Fibroblast of lung (primary cell): ENCODE measurements around the gene MAGI2. TPM values are rescaled to one million over a fixed set of nuclear protein-coding genes. Genes with fewer than 3 reads are reported as not detected.

Experiments used
- DNase-seq, 2 donors: peaks; one replicate each; pipeline versions ENCODE4 v3.0.0 to v3.0.0-alpha.2; 2010; ENCODE audit warnings: low read depth in 2 of 2
- H2AFZ ChIP-seq: 2 replicates; pipeline ENCODE4 v1.5.1; 2012; ENCODE audit warnings: low read length, control low read depth, inconsistent platforms
- H3K27ac ChIP-seq: 2 replicates; pipeline ENCODE4 v1.5.1; 2011; ENCODE audit warnings: low read length, control low read depth; ENCODE audit not compliant: insufficient read depth
- H3K27me3 ChIP-seq: 2 replicates; pipeline ENCODE4 v1.5.1; 2011; ENCODE audit warnings: mild to moderate bottlenecking, low read length; ENCODE audit not compliant: control insufficient read depth, insufficient read depth
- H3K36me3 ChIP-seq: 2 replicates; pipeline ENCODE4 v1.5.1; 2011; ENCODE audit warnings: low read length; ENCODE audit not compliant: control insufficient read depth, insufficient read depth
- H3K4me1 ChIP-seq: 2 replicates; pipeline ENCODE4 v1.5.1; 2011; ENCODE audit warnings: low read length; ENCODE audit not compliant: control insufficient read depth, insufficient read depth; ENCODE audit errors: extremely low read depth
- H3K4me2 ChIP-seq: 2 replicates; pipeline ENCODE4 v1.5.1; 2011; ENCODE audit warnings: low read length, control low read depth; ENCODE audit not compliant: insufficient read depth; ENCODE audit errors: extremely low read depth
- H3K4me3 ChIP-seq, 4 experiments: fragments of 200-600 bp in 1 of 4; sonication (generic) in 1 of 4; replicated peaks in 1 of 4; 2 replicates each; pipeline ENCODE4 v1.5.1; 2011 to 2016; ENCODE audit warnings: low read length in 4 of 4, low read depth in 3 of 4, mild to moderate bottlenecking in 3 of 4, control low read depth in 2 of 4, inconsistent platforms in 1 of 4, mixed read lengths in 1 of 4; ENCODE audit not compliant: insufficient read depth in 1 of 4; ENCODE audit errors: control extremely low read depth in 1 of 4
- H3K79me2 ChIP-seq: 2 replicates; pipeline ENCODE4 v1.5.1; 2012; ENCODE audit warnings: mild to moderate bottlenecking, low read length, inconsistent platforms; ENCODE audit not compliant: control insufficient read depth, insufficient read depth
- H3K9ac ChIP-seq: 2 replicates; pipeline ENCODE4 v1.5.1; 2011; ENCODE audit warnings: mild to moderate bottlenecking, low read length, control low read depth; ENCODE audit not compliant: insufficient read depth
- H3K9me3 ChIP-seq: 2 replicates; pipeline ENCODE4 v1.5.1; 2012; ENCODE audit warnings: low read depth, low read length; ENCODE audit not compliant: control insufficient read depth, insufficient read depth
- H4K20me1 ChIP-seq: 2 replicates; pipeline ENCODE4 v1.5.1; 2011; ENCODE audit warnings: low read length; ENCODE audit not compliant: control insufficient read depth, insufficient read depth; ENCODE audit errors: extremely low read depth
- CTCF ChIP-seq, 2 donors: IDR thresholded peaks in 1 of 2; conservative IDR thresholded peaks in 1 of 2; 1 replicate in 1 of 2; 2 replicates in 1 of 2; pipeline ENCODE4 v1.5.1; 2011 to 2012; ENCODE audit warnings: low read length in 2 of 2, control low read depth in 1 of 2, inconsistent platforms in 1 of 2, low read depth in 1 of 2, mild to moderate bottlenecking in 1 of 2
- EZH2 ChIP-seq: IDR thresholded peaks from 2 replicates; pipeline ENCODE4 v1.5.1; 2012; ENCODE audit warnings: low read length, control low read depth, mild to moderate bottlenecking; ENCODE audit errors: missing control alignments
- polyA plus RNA-seq, 2 donors: library from polyadenylated mRNA; depleted of rRNA in 1 of 2; stranded (reverse) in 1 of 2; unstranded in 1 of 2; fragments of >200 nt; gene quantifications; 2 replicates each; pipeline ENCODE4 v1.2.1, GENCODE V29; 2011 to 2012; ENCODE audit warnings: missing spikeins in 1 of 2
- total RNA-seq: library from RNA; depleted of rRNA; stranded (reverse); fragments of >200 nt; gene quantifications from 2 replicates; pipeline ENCODE4 v1.2.1, GENCODE V29; 2014

The MAGI2 gene
- total and polyA plus RNA-seq, 2 donors (not counting 1 experiment from before 2014, with no cell fraction given), result 1.8 to 17.0 TPM

- no peak for TF ChIP-seq CTCF (conservative IDR thresholded peaks at IDR 0.05 in 1 of 2, IDR thresholded peaks at IDR 0.05 in 1 of 2; ENCODE audit: low read depth in 1 of 2, low read length in 2 of 2)
- TF ChIP-seq EZH2, result no peak
- H3K4me2 ChIP-seq, result no peak overlapping the region
- no peaks in the 10 kb centered on the region for H3K79me2 ChIP-seq
- no peaks in the 10 kb centered on the region for H3K27me3 ChIP-seq
- no peaks in the 10 kb centered on the region for H4K20me1 ChIP-seq
- H3K36me3 ChIP-seq, result no peaks in the 10 kb centered on the region
- H3K4me1 ChIP-seq, result peaks cover 6% of the 10 kb centered on the region
- H3K27ac ChIP-seq, result no peak overlapping the region
- no peak overlapping the region for H2AFZ ChIP-seq
- no peaks in the 10 kb centered on the region for H3K9me3 ChIP-seq
- DNase-seq, result no peak
- H3K4me3 ChIP-seq, result no peak overlapping the region
- no peak overlapping the region for H3K9ac ChIP-seq
These were observed 1430.3 kb downstream of the MAGI2 start for GRCh38 chr7:78023191-78023590.

GRCh38 chr7:78022165-78022564 is 1431.3 kb downstream of the MAGI2 start:
- H3K9me3 ChIP-seq, result no peaks in the 10 kb centered on the region
- H3K4me1 ChIP-seq, result peaks cover 8% of the 10 kb centered on the region
- no peaks in the 10 kb centered on the region for H3K27me3 ChIP-seq
- TF ChIP-seq EZH2, result no peak
- no peak overlapping the region for H3K9ac ChIP-seq
- no peak overlapping the region for H2AFZ ChIP-seq
- H3K36me3 ChIP-seq, result no peaks in the 10 kb centered on the region
- H4K20me1 ChIP-seq, result no peaks in the 10 kb centered on the region
- no peaks in the 10 kb centered on the region for H3K79me2 ChIP-seq
- no peak for DNase-seq
- H3K27ac ChIP-seq, result no peak overlapping the region
- no peak overlapping the region for H3K4me2 ChIP-seq
- H3K4me3 ChIP-seq, result no peak overlapping the region

GRCh38 chr7:78020874-78021249 is 1432.6 kb downstream of the MAGI2 start:
- H3K79me2 ChIP-seq, result no peaks in the 10 kb centered on the region
- no peak overlapping the region for H3K9ac ChIP-seq
- DNase-seq, result no peak
- no peak overlapping the region for H3K4me3 ChIP-seq
- no peak for TF ChIP-seq EZH2
- no peak for TF ChIP-seq CTCF (conservative IDR thresholded peaks at IDR 0.05 in 1 of 2, IDR thresholded peaks at IDR 0.05 in 1 of 2; ENCODE audit: low read depth in 1 of 2, low read length in 2 of 2)
- no peaks in the 10 kb centered on the region for H3K36me3 ChIP-seq
- no peaks in the 10 kb centered on the region for H4K20me1 ChIP-seq
- H3K4me1 ChIP-seq, result peaks cover 8% of the 10 kb centered on the region
- peak overlapping the region; percentile 39 for H2AFZ ChIP-seq
- no peaks in the 10 kb centered on the region for H3K27me3 ChIP-seq
- peak overlapping the region; percentile 67 for H3K4me2 ChIP-seq
- no peak overlapping the region for H3K27ac ChIP-seq
- H3K9me3 ChIP-seq, result no peaks in the 10 kb centered on the region
